Measurements from ENCODE around the gene CHRFAM7A. TPM values are rescaled to one million over a fixed set of nuclear protein-coding genes. Genes with fewer than 3 reads are reported as not detected.
"Not testable (repeated sequence)": the region's sequence is repeated elsewhere in the genome, so short reads cannot be mapped to it uniquely, and the experiment has no call there.

The CHRFAM7A gene
- polyA plus RNA-seq, 1 donor from 2014 or later = 2.4 TPM

GRCh38 chr15:30326145-30326544, 67.2 kb downstream of the CHRFAM7A start:
- H3K27me3 ChIP-seq (ENCODE audit: insufficient read depth, low read depth, low read length); H3K27ac ChIP-seq (ENCODE audit: low read length); H3K36me3 ChIP-seq (ENCODE audit: insufficient read depth, low read length); H3K4me3 ChIP-seq (ENCODE audit: low read length); H3K9ac ChIP-seq (ENCODE audit: low read length); H2AFZ ChIP-seq (ENCODE audit: low read depth, low read length); H3K79me2 ChIP-seq (replicated peaks; ENCODE audit: insufficient read depth, low read length); H4K20me1 ChIP-seq (ENCODE audit: insufficient read depth); H3K4me2 ChIP-seq (ENCODE audit: low read length); H3F3A ChIP-seq (ENCODE audit: insufficient read depth, low read length, poor library complexity, severe bottlenecking); H3K9me3 ChIP-seq (ENCODE audit: low read length); H3K9me2 ChIP-seq (ENCODE audit: insufficient read depth, low read length): not testable (repeated sequence)

GRCh38 chr15:30321063-30321462, 72.3 kb downstream of the CHRFAM7A start:
- not testable (repeated sequence) for H3K79me2 ChIP-seq (replicated peaks; ENCODE audit: insufficient read depth, low read length); H3K27ac ChIP-seq (ENCODE audit: low read length); H3F3A ChIP-seq (ENCODE audit: insufficient read depth, low read length, poor library complexity, severe bottlenecking); H3K9me3 ChIP-seq (ENCODE audit: low read length); H2AFZ ChIP-seq (ENCODE audit: low read depth, low read length); H3K9me2 ChIP-seq (ENCODE audit: insufficient read depth, low read length); H3K4me2 ChIP-seq (ENCODE audit: low read length); H3K36me3 ChIP-seq (ENCODE audit: insufficient read depth, low read length); H4K20me1 ChIP-seq (ENCODE audit: insufficient read depth); H3K27me3 ChIP-seq (ENCODE audit: insufficient read depth, low read depth, low read length); H3K4me3 ChIP-seq (ENCODE audit: low read length); H3K9ac ChIP-seq (ENCODE audit: low read length)

DNA sequence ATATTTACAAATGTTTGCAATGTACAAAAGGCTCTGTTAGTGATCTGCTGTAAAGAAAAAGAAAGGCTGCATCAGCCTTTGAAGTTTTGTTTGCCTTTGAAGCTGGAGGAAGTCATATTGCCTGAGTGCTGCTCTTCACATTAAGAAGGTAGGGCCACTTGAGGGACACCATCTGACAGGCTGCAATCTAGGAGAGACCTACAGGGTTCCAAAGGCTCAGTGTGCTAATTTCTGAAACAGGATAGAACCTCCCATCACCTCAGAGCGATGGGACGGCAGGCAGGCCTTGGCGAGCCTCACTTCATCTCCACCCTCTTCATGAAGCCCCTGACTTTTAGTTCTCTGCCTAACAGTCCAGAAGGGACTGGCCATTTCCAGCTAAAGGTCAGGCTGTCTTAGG, 77.6 kb downstream of the CHRFAM7A start:
- H3K27ac ChIP-seq (ENCODE audit: low read length) = not testable (repeated sequence)

GRCh38 chr15:30310575-30310974, 82.8 kb downstream of the CHRFAM7A start:
- H3K9me2 ChIP-seq (ENCODE audit: insufficient read depth, low read length); H3K9ac ChIP-seq (ENCODE audit: low read length); H3K79me2 ChIP-seq (replicated peaks; ENCODE audit: insufficient read depth, low read length); H3K9me3 ChIP-seq (ENCODE audit: low read length); H3K27me3 ChIP-seq (ENCODE audit: insufficient read depth, low read depth, low read length); H3F3A ChIP-seq (ENCODE audit: insufficient read depth, low read length, poor library complexity, severe bottlenecking); H4K20me1 ChIP-seq (ENCODE audit: insufficient read depth); H3K4me2 ChIP-seq (ENCODE audit: low read length); H2AFZ ChIP-seq (ENCODE audit: low read depth, low read length); H3K36me3 ChIP-seq (ENCODE audit: insufficient read depth, low read length); H3K27ac ChIP-seq (ENCODE audit: low read length); H3K4me3 ChIP-seq (ENCODE audit: low read length): not testable (repeated sequence)

More for the DNA sequence above, 77.6 kb downstream of the CHRFAM7A start:
- not testable (repeated sequence) for H3K9ac ChIP-seq (ENCODE audit: low read length); H4K20me1 ChIP-seq (ENCODE audit: insufficient read depth); H3K4me3 ChIP-seq (ENCODE audit: low read length); H3F3A ChIP-seq (ENCODE audit: insufficient read depth, low read length, poor library complexity, severe bottlenecking); H3K36me3 ChIP-seq (ENCODE audit: insufficient read depth, low read length); H3K79me2 ChIP-seq (replicated peaks; ENCODE audit: insufficient read depth, low read length); H3K9me3 ChIP-seq (ENCODE audit: low read length); H3K9me2 ChIP-seq (ENCODE audit: insufficient read depth, low read length); H3K27me3 ChIP-seq (ENCODE audit: insufficient read depth, low read depth, low read length); H3K4me2 ChIP-seq (ENCODE audit: low read length); H2AFZ ChIP-seq (ENCODE audit: low read depth, low read length)

Small RNAs within 50 kb of the gene (small RNA-seq; reads per million reads assigned to genes)
- gene AC019322.2 (0 reads per million in 3 experiments), gene RF00019 (0 to 1.2 (median 0) reads per million in 3 experiments), gene RF00096 (0 to 0.16 (median 0) reads per million in 3 experiments), gene RN7SL196P (0 reads per million in 3 experiments)

Other genes with a start within 250 kb of the CHRFAM7A start
- gene GOLGA8R, start 20.7 kb upstream of the CHRFAM7A start, polyA plus RNA-seq = 0.06 TPM in 1 of 2 replicates, not detected in the other
- not detected in 2 replicates for gene GOLGA8Q, start 158.5 kb upstream of the CHRFAM7A start, polyA plus RNA-seq
- gene GOLGA8H, start 210.5 kb upstream of the CHRFAM7A start, polyA plus RNA-seq = 0.14 TPM in 1 of 2 replicates, not detected in the other

All from neural cell (in vitro differentiated cells).